Endothelial cell of umbilical vein (primary cell): Measurements from ENCODE around the gene PTTG1IP. TPM values are rescaled to one million over a fixed set of nuclear protein-coding genes. Genes with fewer than 3 reads are reported as not detected.

Experiments
- BruUV-seq: library from RNA; stranded (reverse); fragments of 400-500 nt; replicated peaks from 2 replicates; lab custom pipeline; 2021; lab: Mats Ljungman, UMichigan
- CTCF ChIA-PET: fragments of 300-600, 350-600 bp; sonication (Branson Sonifier 250); formaldehyde crosslinking; loops from one replicate; lab custom pipeline; 2021; ENCODE audit warnings: antibody characterized with exemption, inconsistent platforms; lab: Charles Lee
- POLR2A ChIA-PET: fragments of 300-600, 350-600 bp; sonication (Branson Sonifier 250); formaldehyde crosslinking; loops from one replicate; lab custom pipeline; 2021; ENCODE audit warnings: antibody characterized with exemption, inconsistent platforms; lab: Charles Lee
- DNase-seq: peaks from one replicate; pipeline ENCODE4 v3.0.0-alpha.2; 2011; ENCODE audit warnings: low read depth, low spot score
- FAIRE-seq: peaks from 2 replicates; lab custom pipeline; 2011; peaks lifted over from hg19 to GRCh38; lab: Jason Lieb, UNC
- H2AFZ ChIP-seq: 2 replicates; pipeline ENCODE4 v1.6.0; 2012; ENCODE audit warnings: low read depth, low read length, control low read depth, inconsistent platforms
- H3K27ac ChIP-seq: 2 replicates; pipeline ENCODE4 v1.5.1; 2011; ENCODE audit warnings: low read depth, mild to moderate bottlenecking, control low read depth, low read length, moderate library complexity; ENCODE audit not compliant: insufficient read depth
- H3K27me3 ChIP-seq, 2 experiments: 2 replicates each; pipeline versions ENCODE4 v1.6.0 to v1.6.1; 2011; ENCODE audit warnings: low read length in 2 of 2, mixed read lengths in 1 of 2; ENCODE audit not compliant: control insufficient read depth in 2 of 2, insufficient read depth in 2 of 2
- H3K36me3 ChIP-seq, 2 experiments: 2 replicates in 1 of 2; 3 replicates in 1 of 2; pipeline ENCODE4 v1.5.1; 2011; ENCODE audit warnings: low read length in 2 of 2, mild to moderate bottlenecking in 1 of 2, moderate library complexity in 1 of 2; ENCODE audit not compliant: control insufficient read depth in 2 of 2, insufficient read depth in 2 of 2; ENCODE audit errors: extremely low read depth in 1 of 2
- H3K4me1 ChIP-seq: 3 replicates; pipeline ENCODE4 v1.5.1; 2011; ENCODE audit warnings: mild to moderate bottlenecking, low read length; ENCODE audit not compliant: control insufficient read depth, insufficient read depth; ENCODE audit errors: extremely low read depth
- H3K4me2 ChIP-seq: 2 replicates; pipeline ENCODE4 v1.6.1; 2011; ENCODE audit warnings: low read length, control low read depth, mixed read lengths; ENCODE audit not compliant: insufficient read depth
- H3K4me3 ChIP-seq, 3 experiments: fragments of 200-600 bp in 1 of 3; sonication (generic), shearing (Covaris generic) in 1 of 3; replicated peaks in 1 of 3; 2 replicates each; pipeline ENCODE4 v1.5.1; 2011 to 2016; ENCODE audit warnings: control low read depth in 3 of 3, low read length in 3 of 3, mild to moderate bottlenecking in 2 of 3, inconsistent platforms in 1 of 3, low read depth in 1 of 3, moderate library complexity in 1 of 3; ENCODE audit not compliant: insufficient read depth in 1 of 3
- H3K79me2 ChIP-seq: 2 replicates; pipeline ENCODE4 v1.6.0; 2012; ENCODE audit warnings: low read length, inconsistent platforms; ENCODE audit not compliant: control insufficient read depth, insufficient read depth
- H3K9ac ChIP-seq: replicated peaks from 2 replicates; pipeline ENCODE3; 2011; ENCODE audit warnings: low read length, control low read depth; ENCODE audit not compliant: insufficient read depth; ENCODE audit errors: extremely low read depth
- H3K9me1 ChIP-seq: replicated peaks from 3 replicates; pipeline ENCODE4 v1.6.0; 2011; ENCODE audit warnings: mild to moderate bottlenecking, low read length; ENCODE audit not compliant: control insufficient read depth, insufficient read depth; ENCODE audit errors: extremely low read depth
- H3K9me3 ChIP-seq: replicated peaks from 2 replicates; pipeline ENCODE4 v1.5.1; 2012; ENCODE audit warnings: low read length, inconsistent platforms; ENCODE audit not compliant: control insufficient read depth, insufficient read depth
- H4K20me1 ChIP-seq: replicated peaks from 2 replicates; pipeline ENCODE3; 2011; ENCODE audit warnings: mild to moderate bottlenecking, low read length; ENCODE audit not compliant: control insufficient read depth, insufficient read depth; ENCODE audit errors: extremely low read depth
- CTCF ChIP-seq, 2 donors: IDR thresholded peaks; 1 replicate in 1 of 2; 2 replicates in 1 of 2; pipeline ENCODE4 v1.5.1; 2011; ENCODE audit warnings: low read length in 2 of 2, mild to moderate bottlenecking in 2 of 2, moderate library complexity in 2 of 2, control low read depth in 1 of 2, inconsistent platforms in 1 of 2, low read depth in 1 of 2; ENCODE audit not compliant: insufficient read depth in 1 of 2; ENCODE audit errors: extremely low read depth in 1 of 2
- EZH2 ChIP-seq: IDR thresholded peaks from 2 replicates; pipeline ENCODE4 v1.6.1; 2012; ENCODE audit warnings: borderline replicate concordance, low read depth, mild to moderate bottlenecking, moderate library complexity, low read length, inconsistent platforms; ENCODE audit not compliant: severe bottlenecking
- GATA2 ChIP-seq: IDR thresholded peaks from 2 replicates; pipeline ENCODE4 v1.7.0; 2011; ENCODE audit warnings: low read depth, mild to moderate bottlenecking, moderate library complexity, mixed read lengths, low read length; ENCODE audit not compliant: insufficient read length, insufficient read depth
- JUN ChIP-seq: IDR thresholded peaks from 2 replicates; pipeline ENCODE4 v1.6.1; 2011; ENCODE audit warnings: borderline replicate concordance, low read depth; ENCODE audit not compliant: insufficient read length, insufficient read depth
- POLR2A ChIP-seq: IDR thresholded peaks from 2 replicates; pipeline ENCODE4 v1.6.1; 2012; ENCODE audit warnings: low read depth, mild to moderate bottlenecking, control low read depth, low read length
- POLR2AphosphoS5 ChIP-seq: IDR thresholded peaks from 2 replicates; pipeline ENCODE4 v1.6.1; 2012; ENCODE audit warnings: low read depth, mild to moderate bottlenecking, control low read depth, low read length, moderate library complexity; ENCODE audit not compliant: insufficient read depth
- dilution Hi-C: fragments of 300-500 bp; cut with MboI; formaldehyde crosslinking; loops from one replicate; pipeline ENCODE4 v1.15.0; 2019; ENCODE audit warnings: low sequenced_read_pairs; ENCODE audit not compliant: extremely low pct_ligation_motif_present
- intact Hi-C: fragments of 100-400 bp; cut with micrococcal nuclease; formaldehyde crosslinking; loops from one replicate; pipeline ENCODE4 v1.10.0; 2022
- polyA plus RNA-seq, 4 experiments: library from polyadenylated mRNA; depleted of rRNA in 3 of 4; stranded (reverse) in 3 of 4; unstranded in 1 of 4; fragments of >200 nt; gene quantifications; 2 replicates each; pipeline versions ENCODE4 v1.2.1 to v1.2.3, GENCODE V29; 2011 to 2012; ENCODE audit warnings: missing spikeins in 1 of 4
- total RNA-seq: library from RNA; stranded (reverse); gene quantifications from 2 replicates; pipeline ENCODE4 v1.2.3, GENCODE V29; 2021

The PTTG1IP gene
- total and polyA plus RNA-seq, 2 donors (not counting 3 experiments of a cell fraction or from before 2014, with no cell fraction given): 342 to 415 TPM

- H3K36me3 ChIP-seq: peaks cover 21 to 53% of the 10 kb centered on the region in 2 experiments
- peaks cover 9% of the 10 kb centered on the region for H4K20me1 ChIP-seq
- POLR2A ChIA-PET: no interaction called here
- H3K4me2 ChIP-seq: no peak overlapping the region
- dilution Hi-C loops: no loop called here
- BruUV-seq: no TSS peak
- peaks cover 98% of the 10 kb centered on the region for H3K79me2 ChIP-seq
- no peaks in the 10 kb centered on the region for H3K27me3 ChIP-seq
- H3K4me3 ChIP-seq: no peak overlapping the region
- H3K27ac ChIP-seq: no peak overlapping the region
- H3K9ac ChIP-seq: no peak overlapping the region
- intact Hi-C loops: no loop called here
- TF ChIP-seq GATA2 (no peak), POLR2AphosphoS5 (no peak), CTCF (IDR thresholded peaks at IDR 0.05; ENCODE audit: extremely low read depth in 1 of 2, insufficient read depth in 1 of 2, low read depth in 1 of 2, low read length in 2 of 2) (no peak), POLR2A (no peak), JUN (no peak), EZH2 (no peak)
- no peaks in the 10 kb centered on the region for H3K9me1 ChIP-seq
- CTCF ChIA-PET: interaction anchor here (1.0 kb wide), 1 partner anchor 64 kb away, joined by 3 read pairs; no protein-coding TSS in a partner anchor
- H3K4me1 ChIP-seq: peaks cover 23% of the 10 kb centered on the region
- no peak overlapping the region for H2AFZ ChIP-seq
- H3K9me3 ChIP-seq: no peaks in the 10 kb centered on the region
- DNase-seq: no peak
- no peak for FAIRE-seq
Measured at GRCh38 chr21:44862869-44863685, 10.4 kb downstream of the PTTG1IP start.
